Hepatocyte (in vitro differentiated cells): ENCODE results near the gene EIPR1.

ENCODE experiments used
- EZH2 ChIP-seq: fragments of 200-600 bp; sonication (generic); IDR thresholded peaks from 2 replicates; pipeline ENCODE4 v1.6.1; 2016; ENCODE audit warnings: antibody characterized with exemption, mild to moderate bottlenecking, borderline replicate concordance
- EZH2phosphoT487 ChIP-seq: fragments of 200-600 bp; sonication (generic); IDR thresholded peaks from one replicate; pipeline ENCODE4 v1.6.1; 2018; ENCODE audit warnings: antibody characterized with exemption, mild to moderate bottlenecking, low read depth, moderate library complexity; ENCODE audit not compliant: unreplicated experiment, severe bottlenecking
- TF ChIP-seq, protein P1 (sequence below): fragments of 200-600 bp; sonication (generic); IDR thresholded peaks from 2 replicates; pipeline ENCODE4 v1.5.1; 2016; ENCODE audit warnings: antibody characterized with exemption, mild to moderate bottlenecking; ENCODE audit not compliant: poor library complexity

DNA sequence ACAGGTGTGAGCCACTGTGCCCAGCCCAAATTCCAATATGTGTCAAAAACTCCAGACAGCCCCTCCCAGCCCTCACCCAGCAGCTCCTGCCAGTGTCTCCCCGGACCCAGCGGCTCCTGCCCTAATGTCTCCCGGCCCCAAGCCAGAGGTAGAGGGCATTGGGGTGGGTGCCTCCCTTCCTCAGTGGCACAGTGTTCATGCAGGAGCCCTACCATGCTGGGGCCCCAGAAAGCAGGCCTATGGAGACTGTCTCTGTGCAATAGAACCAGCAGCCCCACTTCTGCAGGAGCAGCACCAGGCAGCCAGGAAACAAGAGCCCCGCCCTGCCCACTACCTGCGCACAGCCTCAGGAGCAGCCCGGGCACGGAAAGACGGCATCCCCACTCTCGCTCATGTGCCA, 70.4 kb downstream of the EIPR1 start:
- TF ChIP-seq, protein P1, sequence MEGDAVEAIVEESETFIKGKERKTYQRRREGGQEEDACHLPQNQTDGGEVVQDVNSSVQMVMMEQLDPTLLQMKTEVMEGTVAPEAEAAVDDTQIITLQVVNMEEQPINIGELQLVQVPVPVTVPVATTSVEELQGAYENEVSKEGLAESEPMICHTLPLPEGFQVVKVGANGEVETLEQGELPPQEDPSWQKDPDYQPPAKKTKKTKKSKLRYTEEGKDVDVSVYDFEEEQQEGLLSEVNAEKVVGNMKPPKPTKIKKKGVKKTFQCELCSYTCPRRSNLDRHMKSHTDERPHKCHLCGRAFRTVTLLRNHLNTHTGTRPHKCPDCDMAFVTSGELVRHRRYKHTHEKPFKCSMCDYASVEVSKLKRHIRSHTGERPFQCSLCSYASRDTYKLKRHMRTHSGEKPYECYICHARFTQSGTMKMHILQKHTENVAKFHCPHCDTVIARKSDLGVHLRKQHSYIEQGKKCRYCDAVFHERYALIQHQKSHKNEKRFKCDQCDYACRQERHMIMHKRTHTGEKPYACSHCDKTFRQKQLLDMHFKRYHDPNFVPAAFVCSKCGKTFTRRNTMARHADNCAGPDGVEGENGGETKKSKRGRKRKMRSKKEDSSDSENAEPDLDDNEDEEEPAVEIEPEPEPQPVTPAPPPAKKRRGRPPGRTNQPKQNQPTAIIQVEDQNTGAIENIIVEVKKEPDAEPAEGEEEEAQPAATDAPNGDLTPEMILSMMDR = no peak
- TF ChIP-seq EZH2 (no peak), EZH2phosphoT487 (no peak)
